Stimulated activated naive CD4-positive, alpha-beta T cell (primary cell): ENCODE measurements around the gene GRIK4.

ENCODE experiments used
- DNase-seq, 6 experiments: peaks; one replicate each; lab custom pipeline; 2025; lab: John Stamatoyannopoulos, UW

The GRIK4 gene

DNA sequence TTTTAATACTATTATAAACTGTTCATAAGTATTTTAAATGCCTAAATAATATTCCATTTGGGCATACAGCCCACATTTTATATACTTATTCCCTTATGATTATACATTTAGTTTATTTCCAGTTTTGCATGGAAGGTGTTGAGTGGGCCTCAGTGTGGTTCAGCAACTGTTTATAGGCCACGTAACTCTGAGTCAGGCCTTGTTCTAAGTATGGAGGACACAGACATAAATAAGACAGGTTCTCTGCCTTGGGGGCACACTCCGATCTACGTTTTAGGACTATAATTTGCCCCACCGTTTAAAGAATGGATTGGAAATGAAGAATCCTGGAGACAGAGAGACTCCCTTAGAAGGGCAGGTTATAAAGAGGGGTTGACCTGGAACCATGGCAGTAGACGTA is 300.2 kb downstream of the GRIK4 start:
- no peak for DNase-seq

GRCh38 chr11:120814531-120815318 is 303.2 kb downstream of the GRIK4 start:
- DNase-seq = no peak

DNA sequence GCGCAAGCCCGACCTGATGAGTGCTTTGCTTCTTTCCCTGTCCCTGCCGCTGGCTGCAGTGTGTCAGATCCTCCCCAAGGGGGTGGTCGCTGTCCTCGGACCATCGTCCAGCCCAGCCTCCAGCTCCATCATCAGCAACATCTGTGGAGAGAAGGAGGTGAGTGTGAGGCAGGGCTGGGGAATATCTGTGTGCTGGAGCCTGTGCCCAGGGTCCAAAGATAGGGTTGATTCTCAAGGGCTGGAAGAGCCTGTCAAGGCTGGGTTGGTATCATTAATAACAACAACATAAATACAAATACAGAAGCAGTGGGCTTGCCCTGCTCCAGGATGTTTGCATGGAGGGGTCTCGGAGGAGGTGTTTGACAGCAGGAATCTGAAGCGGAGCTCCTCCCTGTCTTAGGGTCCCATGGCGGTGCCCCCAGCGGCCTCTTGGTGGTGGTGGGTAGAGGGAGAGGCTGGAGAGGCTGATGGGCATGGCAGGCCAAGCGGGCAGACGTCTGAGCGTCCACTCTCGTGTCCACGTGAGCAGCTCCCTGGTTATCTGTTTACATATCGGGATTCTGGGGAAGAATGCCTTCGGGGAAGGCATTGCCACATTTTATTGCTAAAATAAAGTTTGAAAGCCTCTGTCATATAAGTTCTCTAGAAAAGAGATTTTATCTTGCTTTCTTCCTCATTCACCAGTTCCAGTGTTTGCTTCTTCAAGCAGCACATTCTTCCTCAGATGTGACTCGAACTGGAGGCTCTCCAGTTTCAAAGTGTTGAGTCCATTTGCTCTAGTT is 304.0 kb downstream of the GRIK4 start:
- DNase-seq = no peak

- DNase-seq = no peak
These were observed 304.6 kb downstream of the GRIK4 start for GRCh38 chr11:120816176-120816575.

- no peak for DNase-seq
These were observed 305.2 kb downstream of the GRIK4 start for GRCh38 chr11:120816711-120817110.

DNA sequence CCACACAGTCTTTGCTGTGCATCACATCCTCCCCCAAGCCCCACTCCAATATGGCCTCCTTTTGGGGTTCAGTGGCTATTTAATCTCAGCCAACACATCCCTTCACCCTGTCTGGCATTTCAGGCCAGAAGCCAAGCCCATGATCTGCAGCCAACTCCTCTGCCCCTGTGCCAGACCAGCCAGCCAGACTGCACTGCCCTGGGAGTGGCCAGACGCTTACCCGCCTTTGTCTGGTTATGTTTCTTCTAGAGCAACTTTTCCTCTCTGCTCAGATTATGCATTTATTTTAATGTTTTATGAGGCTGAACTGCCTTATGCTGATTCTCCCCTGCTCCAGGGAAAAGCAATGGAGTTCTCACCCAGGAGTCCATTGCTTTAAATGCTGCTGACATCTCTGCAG is 305.6 kb downstream of the GRIK4 start:
- no peak for DNase-seq

DNA sequence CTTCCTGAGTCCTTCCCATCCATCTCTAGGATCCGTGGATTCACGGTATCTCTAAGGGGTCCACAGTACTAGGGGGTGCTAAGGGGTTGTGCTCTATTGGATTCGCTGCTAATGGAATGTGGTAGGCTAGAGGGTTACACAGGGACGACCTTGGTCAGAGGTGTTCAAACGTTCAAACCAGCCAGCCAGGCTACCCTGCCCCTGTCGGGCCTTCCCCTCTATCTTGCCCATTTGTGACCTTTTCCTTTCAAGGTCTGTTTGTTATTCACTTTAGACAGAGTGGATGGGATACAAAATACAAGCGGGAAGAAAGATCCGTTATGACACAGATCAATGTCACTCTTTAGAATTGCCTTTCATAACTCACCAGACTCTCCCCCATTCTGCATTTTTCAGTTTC is 306.5 kb downstream of the GRIK4 start:
- DNase-seq = no peak

GRCh38 chr11:120819003-120819402 is 307.5 kb downstream of the GRIK4 start:
- DNase-seq = no peak

- DNase-seq = no peak
These were observed 308.2 kb downstream of the GRIK4 start for GRCh38 chr11:120819437-120820365.

DNA sequence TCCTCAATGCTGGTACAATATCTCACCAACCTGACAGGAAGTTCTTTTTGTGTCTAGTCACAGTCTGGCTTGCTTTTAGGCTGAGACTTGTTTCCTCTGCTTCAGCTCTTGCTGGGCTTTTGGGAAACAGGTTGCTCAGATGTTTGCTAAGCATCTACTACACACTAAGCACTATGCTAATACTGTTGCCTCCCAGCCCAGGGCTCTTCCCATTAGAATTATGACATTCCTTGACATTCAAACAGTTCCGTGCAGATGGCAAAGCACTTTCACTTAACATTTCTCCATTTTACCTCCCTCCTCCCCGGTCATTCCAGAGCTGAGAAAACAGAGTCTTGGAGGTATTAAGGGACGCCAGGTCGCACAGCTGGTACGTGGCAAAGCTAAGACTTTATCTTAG is 311.6 kb downstream of the GRIK4 start:
- no peak for DNase-seq

GRCh38 chr11:120824242-120824641 is 312.7 kb downstream of the GRIK4 start:
- no peak for DNase-seq

DNA sequence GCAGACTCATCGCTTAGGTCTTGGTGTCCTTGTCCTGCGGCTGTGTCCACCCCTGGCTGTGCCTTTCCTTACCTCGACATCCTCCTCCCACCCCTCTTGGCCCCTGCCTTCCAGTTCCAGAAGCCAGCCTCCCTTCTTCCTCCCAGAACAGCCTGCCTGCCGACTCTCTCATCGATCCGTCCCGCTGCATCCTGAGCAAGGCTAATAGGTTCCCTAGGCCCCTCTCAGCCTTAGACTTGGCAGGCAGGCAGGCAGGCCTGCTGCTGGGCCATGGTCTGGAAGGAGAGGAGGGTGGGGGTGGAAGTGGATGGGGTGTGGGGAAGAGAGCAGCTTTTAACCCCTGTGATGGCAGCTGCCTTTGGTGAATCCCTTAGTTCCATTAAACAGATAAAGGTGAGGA is 315.6 kb downstream of the GRIK4 start:
- no peak for DNase-seq

- no peak for DNase-seq
These were observed 316.3 kb downstream of the GRIK4 start for GRCh38 chr11:120827820-120828219.

DNA sequence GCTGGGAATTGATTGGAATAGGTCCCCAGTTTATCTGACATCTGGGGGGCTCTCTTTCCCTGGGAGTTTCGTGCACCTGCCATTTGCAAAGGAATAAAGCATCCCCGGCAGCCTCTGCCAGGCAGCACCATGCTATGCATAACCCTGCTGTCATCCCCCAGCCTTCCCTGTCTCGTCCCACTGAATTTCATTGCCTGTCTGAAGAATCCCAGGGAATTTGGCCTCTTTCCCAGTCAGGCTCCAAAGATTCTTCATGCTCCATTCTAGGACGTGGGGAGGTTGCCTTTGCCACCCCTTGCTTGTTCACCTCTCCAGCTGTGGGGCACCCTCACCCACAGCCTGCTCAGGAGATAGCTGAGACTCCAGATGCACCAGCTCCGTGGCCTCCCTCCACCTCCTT is 317.3 kb downstream of the GRIK4 start:
- no peak for DNase-seq

DNA sequence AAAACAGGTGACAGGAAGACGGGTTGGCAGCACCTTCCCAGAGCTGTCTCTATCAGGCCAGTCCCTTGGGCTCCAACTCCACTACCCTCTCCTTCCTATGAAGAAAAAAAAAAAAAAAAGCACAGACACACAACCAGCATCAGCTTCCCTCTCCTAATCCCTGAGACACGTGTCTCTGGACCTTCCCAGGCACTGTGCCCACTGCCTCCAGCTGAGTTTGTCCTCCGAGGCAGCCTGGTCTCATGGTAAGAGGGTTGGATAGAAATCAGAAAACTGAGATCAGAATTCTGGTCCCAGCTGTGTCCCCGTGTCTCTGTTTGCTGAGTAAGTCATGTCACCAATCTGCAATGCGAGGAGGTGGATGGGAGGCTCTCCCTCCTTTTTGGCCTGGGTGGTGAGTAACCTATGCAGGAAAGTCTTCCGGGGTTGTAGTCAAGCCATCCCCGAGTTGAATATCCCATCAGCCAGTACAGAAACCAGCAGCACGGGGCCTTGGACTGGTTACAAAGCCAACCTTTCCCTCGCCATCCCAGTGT is 318.6 kb downstream of the GRIK4 start:
- DNase-seq = no peak

GRCh38 chr11:120832481-120833238 is 321.1 kb downstream of the GRIK4 start:
- DNase-seq = no peak

DNA sequence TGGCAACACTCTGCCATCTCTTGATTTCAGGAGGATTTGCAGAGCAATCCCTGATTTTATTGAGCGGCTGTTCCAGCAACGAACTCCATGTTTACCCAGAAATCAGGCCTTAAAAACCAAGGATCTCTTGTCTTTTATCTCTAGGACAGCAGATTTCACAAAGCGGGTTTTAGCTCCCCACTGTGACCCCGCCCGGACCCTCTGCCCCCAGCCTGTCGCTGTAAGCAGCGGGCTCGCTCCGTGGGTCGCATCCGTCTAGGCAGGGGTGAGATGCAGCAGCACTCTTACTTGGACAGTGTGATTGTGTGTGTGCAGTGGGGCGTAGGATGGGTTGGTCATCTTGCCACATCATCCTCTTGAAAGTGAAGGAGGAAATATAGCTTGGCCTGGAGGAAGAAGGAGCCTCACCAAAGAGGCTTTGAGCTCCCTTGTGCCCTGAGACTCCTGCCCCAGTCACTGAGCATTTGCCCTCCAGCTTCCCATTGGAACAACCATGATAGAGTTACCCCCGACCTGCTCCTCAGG is 323.2 kb downstream of the GRIK4 start:
- DNase-seq = no peak

DNA sequence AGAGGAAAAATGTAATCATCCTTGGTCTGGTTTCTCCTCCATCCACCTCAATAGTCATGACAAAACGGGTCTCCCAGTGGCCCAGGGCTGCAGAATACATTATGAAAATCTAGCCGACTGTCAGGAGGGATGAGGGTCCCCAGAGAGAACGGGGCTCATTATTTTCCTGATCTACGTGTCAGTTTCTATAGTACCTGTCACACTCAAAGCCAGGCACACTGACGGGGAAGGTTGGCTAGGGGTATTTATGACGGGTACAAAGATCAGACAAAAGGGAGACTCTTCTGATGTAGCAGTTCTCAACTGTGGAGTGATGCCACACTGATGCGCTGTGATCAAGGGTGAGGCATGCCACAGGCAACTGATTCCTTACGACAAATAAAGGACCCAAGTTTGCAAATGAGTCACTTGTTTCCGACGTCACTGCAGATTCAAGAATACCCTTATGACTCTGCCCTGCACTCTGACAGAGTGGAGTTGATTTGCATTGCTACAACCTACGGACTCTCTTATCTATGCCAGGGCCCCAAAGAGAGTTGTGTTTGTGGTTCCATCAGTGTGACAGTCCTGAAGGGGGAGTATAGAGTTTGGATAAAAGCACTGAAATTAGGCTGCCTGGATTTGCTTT is 324.2 kb downstream of the GRIK4 start:
- no peak for DNase-seq

- DNase-seq = no peak
These were observed 326.1 kb downstream of the GRIK4 start for GRCh38 chr11:120837696-120838095.

DNA sequence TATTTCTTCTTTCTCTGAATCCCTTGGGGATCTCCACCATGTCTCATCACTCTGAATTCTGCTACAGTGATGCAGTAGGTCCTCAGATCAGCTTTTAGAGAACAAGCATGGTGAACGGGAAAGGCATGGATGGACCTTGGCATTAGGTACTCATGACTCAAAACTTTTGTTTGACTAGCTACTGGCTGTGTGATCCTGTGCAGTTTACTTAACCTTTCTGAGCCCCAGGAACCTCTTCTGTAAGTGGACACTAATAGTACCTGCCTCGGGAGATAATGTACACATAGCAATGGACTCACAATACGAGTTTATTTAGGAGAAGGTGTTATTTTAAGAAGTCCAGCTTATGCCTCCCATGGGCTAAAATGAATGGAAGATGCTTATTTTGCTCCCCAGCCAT is 327.7 kb downstream of the GRIK4 start:
- DNase-seq = no peak
